ENCODE measurements around the gene KRTCAP2.

GRCh38 chr1:155174324-155175280, 1.5 kb upstream of the KRTCAP2 start:
- no peak for TF ChIP-seq ZFX (IDR thresholded peaks at IDR 0.05; ENCODE audit: borderline replicate concordance)
- TF ChIP-seq, protein P1, sequence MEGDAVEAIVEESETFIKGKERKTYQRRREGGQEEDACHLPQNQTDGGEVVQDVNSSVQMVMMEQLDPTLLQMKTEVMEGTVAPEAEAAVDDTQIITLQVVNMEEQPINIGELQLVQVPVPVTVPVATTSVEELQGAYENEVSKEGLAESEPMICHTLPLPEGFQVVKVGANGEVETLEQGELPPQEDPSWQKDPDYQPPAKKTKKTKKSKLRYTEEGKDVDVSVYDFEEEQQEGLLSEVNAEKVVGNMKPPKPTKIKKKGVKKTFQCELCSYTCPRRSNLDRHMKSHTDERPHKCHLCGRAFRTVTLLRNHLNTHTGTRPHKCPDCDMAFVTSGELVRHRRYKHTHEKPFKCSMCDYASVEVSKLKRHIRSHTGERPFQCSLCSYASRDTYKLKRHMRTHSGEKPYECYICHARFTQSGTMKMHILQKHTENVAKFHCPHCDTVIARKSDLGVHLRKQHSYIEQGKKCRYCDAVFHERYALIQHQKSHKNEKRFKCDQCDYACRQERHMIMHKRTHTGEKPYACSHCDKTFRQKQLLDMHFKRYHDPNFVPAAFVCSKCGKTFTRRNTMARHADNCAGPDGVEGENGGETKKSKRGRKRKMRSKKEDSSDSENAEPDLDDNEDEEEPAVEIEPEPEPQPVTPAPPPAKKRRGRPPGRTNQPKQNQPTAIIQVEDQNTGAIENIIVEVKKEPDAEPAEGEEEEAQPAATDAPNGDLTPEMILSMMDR (IDR thresholded peaks at IDR 0.05) = no peak

Data from 22Rv1 (cell line).